ENCODE results near the gene ZSCAN32. TPM values are rescaled to one million over a fixed set of nuclear protein-coding genes. Genes with fewer than 3 reads are reported as not detected.

ZSCAN32 gene
- polyA plus RNA-seq, 12 donors = 7.3 to 18.6 (median 12.5) TPM; not detected in 1

GRCh38 chr16:3363793-3364192, 37.0 kb downstream of the ZSCAN32 start:
- DNase-seq = no peak

GRCh38 chr16:3362931-3363330, 37.9 kb downstream of the ZSCAN32 start:
- no peak for DNase-seq

GRCh38 chr16:3358871-3359270, 41.9 kb downstream of the ZSCAN32 start:
- no peak for DNase-seq

- no peak for DNase-seq
Measured at GRCh38 chr16:3356118-3356517, 44.7 kb downstream of the ZSCAN32 start.

- no peak for DNase-seq
Measured at GRCh38 chr16:3355589-3355988, 45.2 kb downstream of the ZSCAN32 start, which contains the start of gene OR2C1. Gene OR2C1, plus strand, starts transcription at chr16:3355889. Its CDS starts 52 bp downstream, at chr16:3355941.

- DNase-seq = no peak
Measured at GRCh38 chr16:3349175-3349574, 51.6 kb downstream of the ZSCAN32 start.

- DNase-seq = no peak
Measured at GRCh38 chr16:3348547-3349167, 52.1 kb downstream of the ZSCAN32 start.

- DNase-seq = no peak
Measured at GRCh38 chr16:3347586-3347985, 53.2 kb downstream of the ZSCAN32 start.

GRCh38 chr16:3346041-3346440, 54.8 kb downstream of the ZSCAN32 start:
- no peak for DNase-seq

Other genes with a start within 250 kb of the ZSCAN32 start
- gene OR1F1, start 212.8 kb downstream of the ZSCAN32 start, polyA plus RNA-seq (ENCODE audit: insufficient read length in 12 of 12) = not detected
- gene ZNF200, start 165.8 kb downstream of the ZSCAN32 start, polyA plus RNA-seq (ENCODE audit: insufficient read length in 12 of 12) = 10 to 100 TPM in 1 of 12 donors, 1 to 10 TPM in 10, not detected in 1; 6.3 to 14.0 (median 7.6) TPM
- gene MEFV, start 144.4 kb downstream of the ZSCAN32 start, polyA plus RNA-seq (ENCODE audit: insufficient read length in 12 of 12) = 1 to 10 TPM in 1 of 12 donors, under 1 TPM in 9, not detected in 2; 0.16 to 1.3 (median 0.25) TPM
- 10 to 100 TPM in 11 of 12 donors, not detected in 1; 25.7 to 61.4 (median 28.3) TPM for gene ZNF263, start 117.5 kb downstream of the ZSCAN32 start, polyA plus RNA-seq (ENCODE audit: insufficient read length in 12 of 12)
- gene TIGD7, start 95.6 kb downstream of the ZSCAN32 start, polyA plus RNA-seq (ENCODE audit: insufficient read length in 12 of 12) = 10 to 100 TPM in 2 of 12 donors, 1 to 10 TPM in 9, not detected in 1; 7.8 to 19.9 (median 9.4) TPM
- 10 to 100 TPM in 11 of 12 donors, not detected in 1; 19.6 to 54.6 (median 32.0) TPM for gene ZNF75A, start 95.5 kb downstream of the ZSCAN32 start, polyA plus RNA-seq (ENCODE audit: insufficient read length in 12 of 12)
- under 1 TPM in 7 of 12 donors, not detected in 5; 0.20 to 0.70 (median 0.32) TPM for gene OR2C1, start 45.1 kb downstream of the ZSCAN32 start, polyA plus RNA-seq (ENCODE audit: insufficient read length in 12 of 12)
- gene ZNF174, start 211 bp upstream of the ZSCAN32 start, polyA plus RNA-seq (ENCODE audit: insufficient read length in 12 of 12) = 10 to 100 TPM in 1 of 12 donors, 1 to 10 TPM in 10, not detected in 1; 7.3 to 10.6 (median 8.8) TPM
- gene ZNF597, start 42.5 kb upstream of the ZSCAN32 start, polyA plus RNA-seq (ENCODE audit: insufficient read length in 12 of 12) = 1 to 10 TPM in 10 of 12 donors, not detected in 2; 2.0 to 3.1 (median 2.4) TPM
- 10 to 100 TPM in 11 of 12 donors, not detected in 1; 27.7 to 56.1 (median 33.1) TPM for gene NAA60, start 42.7 kb upstream of the ZSCAN32 start, polyA plus RNA-seq (ENCODE audit: insufficient read length in 12 of 12)
- not detected for gene C16orf90, start 94.5 kb upstream of the ZSCAN32 start, polyA plus RNA-seq (ENCODE audit: insufficient read length in 12 of 12)
- 10 to 100 TPM in 11 of 12 donors, not detected in 1; 15.6 to 29.4 (median 24.6) TPM for gene CLUAP1, start 100.0 kb upstream of the ZSCAN32 start, polyA plus RNA-seq (ENCODE audit: insufficient read length in 12 of 12)
- gene NLRC3, start 176.4 kb upstream of the ZSCAN32 start, polyA plus RNA-seq (ENCODE audit: insufficient read length in 12 of 12) = 1 to 10 TPM in 3 of 12 donors, under 1 TPM in 7, not detected in 2; 0.79 to 2.4 (median 0.92) TPM
- gene SLX4, start 210.6 kb upstream of the ZSCAN32 start, polyA plus RNA-seq (ENCODE audit: insufficient read length in 12 of 12) = 1 to 10 TPM in 11 of 12 donors, not detected in 1; 3.5 to 8.8 (median 4.2) TPM